Trophoblast cell (in vitro differentiated cells and primary cell): ENCODE measurements around the gene CCDC92.

ENCODE experiments used
- DNase-seq, 2 donors: peaks; one replicate each; pipeline ENCODE4 v3.0.0-alpha.2; 2016
- H2AFZ ChIP-seq: 2 replicates; pipeline ENCODE4 v1.6.1; 2013; ENCODE audit warnings: low read length, moderate library complexity, mild to moderate bottlenecking; ENCODE audit not compliant: insufficient read depth, poor library complexity
- H2AK5ac ChIP-seq: 2 replicates; pipeline ENCODE4 v1.6.1; 2013; ENCODE audit warnings: mild to moderate bottlenecking, low read length
- H2BK120ac ChIP-seq: 2 replicates; pipeline ENCODE4 v1.6.1; 2013; ENCODE audit warnings: low read length, mild to moderate bottlenecking, moderate library complexity; ENCODE audit not compliant: insufficient read depth, poor library complexity
- H2BK12ac ChIP-seq: 2 replicates; pipeline ENCODE4 v1.6.1; 2013; ENCODE audit warnings: mild to moderate bottlenecking, low read length, moderate library complexity
- H2BK5ac ChIP-seq: 2 replicates; pipeline ENCODE4 v1.6.1; 2013; ENCODE audit warnings: low read length, low read depth, moderate library complexity, mild to moderate bottlenecking; ENCODE audit not compliant: poor library complexity
- H3K14ac ChIP-seq: 2 replicates; pipeline ENCODE4 v1.6.1; 2013; ENCODE audit warnings: mild to moderate bottlenecking, low read length
- H3K18ac ChIP-seq: 2 replicates; pipeline ENCODE4 v1.6.1; 2013; ENCODE audit warnings: mild to moderate bottlenecking, low read length
- H3K23ac ChIP-seq: 2 replicates; pipeline ENCODE4 v1.6.1; 2013; ENCODE audit warnings: low read length
- H3K27ac ChIP-seq: 2 replicates; pipeline ENCODE4 v1.5.1; 2013; ENCODE audit warnings: low read depth, mild to moderate bottlenecking, inconsistent platforms, low read length, moderate library complexity
- H3K27me3 ChIP-seq: 2 replicates; pipeline ENCODE4 v1.6.1; 2013; ENCODE audit warnings: inconsistent platforms, mild to moderate bottlenecking, low read length, moderate library complexity; ENCODE audit not compliant: insufficient read depth
- H3K36me3 ChIP-seq, 2 experiments: 1 replicate in 1 of 2; 2 replicates in 1 of 2; pipeline ENCODE4 v1.6.1; 2013; ENCODE audit warnings: low read length in 2 of 2, mild to moderate bottlenecking in 2 of 2, moderate library complexity in 1 of 2; ENCODE audit not compliant: insufficient read depth in 2 of 2, control insufficient read depth in 1 of 2
- H3K4ac ChIP-seq: 2 replicates; pipeline ENCODE4 v1.6.1; 2013; ENCODE audit warnings: low read depth, mild to moderate bottlenecking, low read length, moderate library complexity
- H3K4me1 ChIP-seq, 2 experiments: 1 replicate in 1 of 2; 2 replicates in 1 of 2; pipeline ENCODE4 v1.6.1; 2013; ENCODE audit warnings: low read length in 2 of 2, mild to moderate bottlenecking in 2 of 2, moderate library complexity in 1 of 2; ENCODE audit not compliant: insufficient read depth in 2 of 2, control insufficient read depth in 1 of 2
- H3K4me2 ChIP-seq: 2 replicates; pipeline ENCODE4 v1.6.1; 2013; ENCODE audit warnings: inconsistent platforms, mild to moderate bottlenecking, low read length, moderate library complexity
- H3K4me3 ChIP-seq: 2 replicates; pipeline ENCODE4 v1.5.1; 2013; ENCODE audit warnings: mild to moderate bottlenecking, low read depth, low read length, inconsistent platforms
- H3K79me1 ChIP-seq: one replicate; pipeline ENCODE4 v1.6.1; 2013; ENCODE audit warnings: low read length
- H3K79me2 ChIP-seq: 2 replicates; pipeline ENCODE4 v1.6.1; 2013; ENCODE audit warnings: low read length, mild to moderate bottlenecking; ENCODE audit not compliant: control insufficient read depth, insufficient read depth, poor library complexity
- H3K9ac ChIP-seq: 2 replicates; pipeline ENCODE4 v1.6.1; 2013; ENCODE audit warnings: mild to moderate bottlenecking, low read length
- H3K9me3 ChIP-seq: 2 replicates; pipeline ENCODE4 v1.6.1; 2013; ENCODE audit warnings: low read depth, mild to moderate bottlenecking, control low read depth, inconsistent platforms, low read length; ENCODE audit not compliant: insufficient read depth
- H4K12ac ChIP-seq: 2 replicates; pipeline ENCODE4 v1.6.1; 2013; ENCODE audit warnings: low read depth, mild to moderate bottlenecking, low read length, moderate library complexity
- H4K8ac ChIP-seq: 2 replicates; pipeline ENCODE4 v1.6.1; 2013; ENCODE audit warnings: low read depth, mild to moderate bottlenecking, low read length, moderate library complexity
- H4K91ac ChIP-seq: one replicate; pipeline ENCODE4 v1.6.1; 2013; ENCODE audit warnings: low read depth, mild to moderate bottlenecking, low read length, moderate library complexity
- WGBS: extraction: QIAGEN DNeasy Blood & Tissue Kit; methylation state at CpG from one replicate; pipeline ENCODE4 v1.1.7; 2013; ENCODE audit warnings: missing lambda C conversion rate; ENCODE audit not compliant: insufficient read length, insufficient coverage; ENCODE audit errors: extremely low coverage; 5-methylcytosine and 5-hydroxymethylcytosine counted together

CCDC92 gene

GRCh38 chr12:123982269-123982668 lies 9.6 kb upstream of the CCDC92 start:
- Histone ChIP-seq H3K4me3 (no peak overlapping the region), H3K36me3 (peaks cover 9 to 19% of the 10 kb centered on the region in 2 experiments), H3K27me3 (no peaks in the 10 kb centered on the region), H3K18ac (no peak overlapping the region), H3K79me2 (peaks cover 2% of the 10 kb centered on the region), H3K79me1 (no peaks in the 10 kb centered on the region), H3K4me1 (no peaks in the 10 kb centered on the region), H3K14ac (no peak overlapping the region), H3K27ac (no peak overlapping the region), H4K91ac (no peak overlapping the region), H3K4me2 (no peak overlapping the region), H2AK5ac (no peak overlapping the region), H3K23ac (no peak overlapping the region), H2BK5ac (no peak overlapping the region), H3K9me3 (no peaks in the 10 kb centered on the region), H3K9ac (no peak overlapping the region), H2BK120ac (no peak overlapping the region), H3K4ac (no peak overlapping the region), H4K8ac (no peak overlapping the region), H4K12ac (no peak overlapping the region), H2AFZ (no peak overlapping the region), H2BK12ac (no peak overlapping the region)
- DNase-seq: no peak
- WGBS: no CpG with 5 or more reads among the region's 7 CpGs

GRCh38 chr12:123979566-123979965 lies 6.9 kb upstream of the CCDC92 start:
- H3K27ac ChIP-seq: no peak overlapping the region
- peaks cover 16 to 23% of the 10 kb centered on the region in 2 experiments for H3K36me3 ChIP-seq
- no peak overlapping the region for H3K18ac ChIP-seq
- no peak overlapping the region for H3K9ac ChIP-seq
- no peak overlapping the region for H2AK5ac ChIP-seq
- H2BK5ac ChIP-seq: no peak overlapping the region
- no peaks in the 10 kb centered on the region for H3K27me3 ChIP-seq
- no peak for DNase-seq
- H4K12ac ChIP-seq: no peak overlapping the region
- no peaks in the 10 kb centered on the region for H3K9me3 ChIP-seq
- H3K4me2 ChIP-seq: no peak overlapping the region
- no CpG with 5 or more reads among the region's 6 CpGs for WGBS
- H2AFZ ChIP-seq: no peak overlapping the region
- no peaks in the 10 kb centered on the region for H3K4me1 ChIP-seq
- H3K79me1 ChIP-seq: no peaks in the 10 kb centered on the region
- no peak overlapping the region for H4K91ac ChIP-seq
- H3K14ac ChIP-seq: no peak overlapping the region
- no peaks in the 10 kb centered on the region for H3K79me2 ChIP-seq
- no peak overlapping the region for H3K4ac ChIP-seq
- no peak overlapping the region for H2BK120ac ChIP-seq
- no peak overlapping the region for H3K23ac ChIP-seq
- no peak overlapping the region for H4K8ac ChIP-seq
- no peak overlapping the region for H3K4me3 ChIP-seq
- no peak overlapping the region for H2BK12ac ChIP-seq

- Histone ChIP-seq H3K18ac (no peak overlapping the region), H3K23ac (no peak overlapping the region), H3K4ac (no peak overlapping the region), H3K36me3 (peaks cover 12% of the 10 kb centered on the region in 2 experiments), H3K9ac (peak overlapping the region; percentile 52), H3K9me3 (no peaks in the 10 kb centered on the region), H3K27ac (no peak overlapping the region), H3K4me3 (no peak overlapping the region), H3K4me2 (no peak overlapping the region), H2BK12ac (no peak overlapping the region), H4K12ac (no peak overlapping the region), H2AK5ac (no peak overlapping the region), H3K14ac (no peak overlapping the region), H3K79me2 (peaks cover 10% of the 10 kb centered on the region), H3K27me3 (no peaks in the 10 kb centered on the region), H4K91ac (no peak overlapping the region), H2BK5ac (no peak overlapping the region), H2AFZ (no peak overlapping the region), H3K79me1 (peaks cover 10% of the 10 kb centered on the region), H4K8ac (no peak overlapping the region), H3K4me1 (no peaks in the 10 kb centered on the region), H2BK120ac (no peak overlapping the region)
- DNase-seq: no peak
- WGBS: 100% methylated on average over 1 of the region's 7 CpGs
Observed at GRCh38 chr12:123976227-123976826, 3.7 kb upstream of the CCDC92 start.

- Histone ChIP-seq H3K4me2 (peak overlapping the region; percentile 93), H3K79me1 (peaks cover 10% of the 10 kb centered on the region), H3K79me2 (peaks cover 10% of the 10 kb centered on the region), H3K23ac (no peak overlapping the region), H3K9me3 (no peaks in the 10 kb centered on the region), H4K8ac (peak overlapping the region; percentile 80), H2AK5ac (no peak overlapping the region), H3K27me3 (no peaks in the 10 kb centered on the region), H3K4ac (peak overlapping the region; percentile 95), H3K27ac (peak overlapping the region; percentile 77), H4K12ac (peak overlapping the region; percentile 40), H2BK5ac (peak overlapping the region; percentile 89), H3K18ac (peak overlapping the region; percentile 80), H3K4me3 (peak overlapping the region; percentile 85), H2AFZ (peak overlapping the region; percentile 96), H3K36me3 (peaks cover 10% of the 10 kb centered on the region in 2 experiments), H3K14ac (peak overlapping the region; percentile 85), H2BK120ac (peak overlapping the region; percentile 73), H3K4me1 (no peaks in the 10 kb centered on the region), H3K9ac (peak overlapping the region; percentile 87), H2BK12ac (no peak overlapping the region), H4K91ac (peak overlapping the region; percentile 82)
- DNase-seq: peak; percentile 29 to 41
- no CpG with 5 or more reads among the region's 69 CpGs for WGBS
Observed at GRCh38 chr12:123973552-123974341, 1.1 kb upstream of the CCDC92 start.
